Breast epithelium (tissue), 3 donors: Measurements from ENCODE around the gene CHEK1.

Experiments
- POLR2A ChIP-seq: fragments of 450-650 bp; IDR thresholded peaks from one replicate; pipeline ENCODE4 v1.6.1; 2016; ENCODE audit warnings: antibody characterized with exemption, mild to moderate bottlenecking, moderate library complexity
- TF ChIP-seq, protein P1 (sequence below), 3 donors: fragments of 450-650 bp; IDR thresholded peaks; one replicate each; pipeline ENCODE4 v1.5.1; 2016 to 2017; ENCODE audit warnings: antibody characterized with exemption in 3 of 3, mild to moderate bottlenecking in 3 of 3, moderate library complexity in 3 of 3

- TF ChIP-seq, protein P1, sequence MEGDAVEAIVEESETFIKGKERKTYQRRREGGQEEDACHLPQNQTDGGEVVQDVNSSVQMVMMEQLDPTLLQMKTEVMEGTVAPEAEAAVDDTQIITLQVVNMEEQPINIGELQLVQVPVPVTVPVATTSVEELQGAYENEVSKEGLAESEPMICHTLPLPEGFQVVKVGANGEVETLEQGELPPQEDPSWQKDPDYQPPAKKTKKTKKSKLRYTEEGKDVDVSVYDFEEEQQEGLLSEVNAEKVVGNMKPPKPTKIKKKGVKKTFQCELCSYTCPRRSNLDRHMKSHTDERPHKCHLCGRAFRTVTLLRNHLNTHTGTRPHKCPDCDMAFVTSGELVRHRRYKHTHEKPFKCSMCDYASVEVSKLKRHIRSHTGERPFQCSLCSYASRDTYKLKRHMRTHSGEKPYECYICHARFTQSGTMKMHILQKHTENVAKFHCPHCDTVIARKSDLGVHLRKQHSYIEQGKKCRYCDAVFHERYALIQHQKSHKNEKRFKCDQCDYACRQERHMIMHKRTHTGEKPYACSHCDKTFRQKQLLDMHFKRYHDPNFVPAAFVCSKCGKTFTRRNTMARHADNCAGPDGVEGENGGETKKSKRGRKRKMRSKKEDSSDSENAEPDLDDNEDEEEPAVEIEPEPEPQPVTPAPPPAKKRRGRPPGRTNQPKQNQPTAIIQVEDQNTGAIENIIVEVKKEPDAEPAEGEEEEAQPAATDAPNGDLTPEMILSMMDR (IDR thresholded peaks at IDR 0.05): no peak
- TF ChIP-seq POLR2A: no peak
Measured at GRCh38 chr11:125688066-125688465, 63.1 kb downstream of the CHEK1 start.
